HG02852 (cell line): ENCODE measurements around the gene WTAP.

Experiments
- ATAC-seq: cut with Tn5 transposase; IDR thresholded peaks from one replicate; pipeline ENCODE4 v1.9.1; 2021; ENCODE audit warnings: mild to moderate bottlenecking, moderate library complexity; ENCODE audit not compliant: unreplicated experiment

Gene WTAP

GRCh38 chr6:159801935-159802334 lies 74.6 kb downstream of the WTAP start:
- ATAC-seq = no peak

- no peak for ATAC-seq
Observed at GRCh38 chr6:159804504-159804903, 77.2 kb downstream of the WTAP start.

- no peak for ATAC-seq
Observed at GRCh38 chr6:159805440-159806020, 78.2 kb downstream of the WTAP start.
